ENCODE measurements around the gene TPP1.

- TF ChIP-seq, protein P1, sequence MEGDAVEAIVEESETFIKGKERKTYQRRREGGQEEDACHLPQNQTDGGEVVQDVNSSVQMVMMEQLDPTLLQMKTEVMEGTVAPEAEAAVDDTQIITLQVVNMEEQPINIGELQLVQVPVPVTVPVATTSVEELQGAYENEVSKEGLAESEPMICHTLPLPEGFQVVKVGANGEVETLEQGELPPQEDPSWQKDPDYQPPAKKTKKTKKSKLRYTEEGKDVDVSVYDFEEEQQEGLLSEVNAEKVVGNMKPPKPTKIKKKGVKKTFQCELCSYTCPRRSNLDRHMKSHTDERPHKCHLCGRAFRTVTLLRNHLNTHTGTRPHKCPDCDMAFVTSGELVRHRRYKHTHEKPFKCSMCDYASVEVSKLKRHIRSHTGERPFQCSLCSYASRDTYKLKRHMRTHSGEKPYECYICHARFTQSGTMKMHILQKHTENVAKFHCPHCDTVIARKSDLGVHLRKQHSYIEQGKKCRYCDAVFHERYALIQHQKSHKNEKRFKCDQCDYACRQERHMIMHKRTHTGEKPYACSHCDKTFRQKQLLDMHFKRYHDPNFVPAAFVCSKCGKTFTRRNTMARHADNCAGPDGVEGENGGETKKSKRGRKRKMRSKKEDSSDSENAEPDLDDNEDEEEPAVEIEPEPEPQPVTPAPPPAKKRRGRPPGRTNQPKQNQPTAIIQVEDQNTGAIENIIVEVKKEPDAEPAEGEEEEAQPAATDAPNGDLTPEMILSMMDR (conservative IDR thresholded peaks at IDR 0.05; ENCODE audit: low read depth, low read length): no peak
- no peak for TF ChIP-seq EZH2 (IDR thresholded peaks at IDR 0.05; ENCODE audit: low read length, unreplicated experiment)
- TF ChIP-seq EZH2phosphoT487 (IDR thresholded peaks at IDR 0.05; ENCODE audit: borderline replicate concordance, low read length): no peak
Observed at GRCh38 chr11:6640985-6641701, 21.9 kb upstream of the TPP1 start.

Measured in PC-3 (cell line).